Sciatic nerve (tissue), 2 donors: ENCODE results near the gene LDHB. TPM values are rescaled to one million over a fixed set of nuclear protein-coding genes. Genes with fewer than 3 reads are reported as not detected.
"Not testable (repeated sequence)": the region's sequence is repeated elsewhere in the genome, so short reads cannot be mapped to it uniquely, and the experiment has no call there.

Experiments
- ATAC-seq: fragments of 200-7000 bp; cut with Tn5 transposase; one replicate; pipeline ENCODE4 v1.9.1; 2020; ENCODE audit warnings: mild to moderate bottlenecking, moderate library complexity
- DNase-seq: peaks from one replicate; pipeline ENCODE4 v3.0.0-alpha.2; 2020; ENCODE audit warnings: low spot score
- intact Hi-C: fragments of 100-400 bp; cut with DNase I; formaldehyde crosslinking; loops from one replicate; pipeline ENCODE4 v1.14.2; 2022
- total RNA-seq: library from RNA; stranded (reverse); fragmentation: NEBNext Ultra II Directional; extraction: Animal tissue kit (Norgen Biotek cat#: 25700); gene quantifications from one replicate; pipeline ENCODE4 v1.2.1, GENCODE V29; 2021
- donor health status: DM: no; HTN: no; CAD: no.
- donor health status: DM: no; HTN: no; CAD: no.

LDHB gene
- 289 TPM for total RNA-seq

DNA sequence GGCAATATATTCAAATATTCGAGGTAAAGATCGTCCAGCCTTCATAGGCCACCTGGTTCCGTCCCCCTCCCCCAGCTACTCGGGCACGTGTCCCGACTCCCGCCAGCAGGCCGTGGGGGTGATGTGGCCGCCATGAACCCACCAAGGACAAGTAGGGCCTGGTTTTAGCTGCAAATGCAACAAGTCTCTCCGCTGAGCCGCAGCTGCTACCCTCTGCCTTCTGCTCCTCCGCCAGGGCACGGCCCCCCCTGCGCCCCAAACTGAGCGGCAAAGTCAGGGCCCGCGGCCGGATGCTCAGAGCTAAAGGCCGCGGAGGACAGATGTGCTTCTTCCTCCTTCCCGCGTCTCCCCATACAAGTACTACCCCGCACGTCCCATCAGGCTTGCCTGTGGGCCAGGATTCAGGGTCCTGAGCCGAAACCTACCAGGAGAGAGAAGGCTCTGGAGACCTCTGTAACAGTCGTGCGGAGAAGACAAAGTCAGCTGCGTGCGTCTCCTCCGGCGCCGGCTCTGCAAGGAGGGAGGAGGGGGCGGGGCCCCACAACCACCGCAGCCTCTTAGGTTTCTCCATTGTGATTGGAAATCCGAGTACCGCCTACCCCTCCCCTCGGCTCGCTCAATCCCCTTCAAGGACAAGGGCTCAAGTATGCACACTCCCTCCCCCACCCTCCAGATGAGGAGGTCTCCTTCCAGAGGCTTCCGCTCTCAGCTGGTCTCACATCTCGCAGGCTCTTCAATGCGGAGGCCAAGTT lies at the start of gene LDHB:
TSS of gene LDHB (minus strand) at position 517 of the 752 bp plus-strand sequence. CDS start 3,171 bp downstream, outside the sequence.
- DNase-seq (peak; percentile 95), ATAC-seq (peak; percentile 100)
- intact Hi-C loops: no loop called here

DNA sequence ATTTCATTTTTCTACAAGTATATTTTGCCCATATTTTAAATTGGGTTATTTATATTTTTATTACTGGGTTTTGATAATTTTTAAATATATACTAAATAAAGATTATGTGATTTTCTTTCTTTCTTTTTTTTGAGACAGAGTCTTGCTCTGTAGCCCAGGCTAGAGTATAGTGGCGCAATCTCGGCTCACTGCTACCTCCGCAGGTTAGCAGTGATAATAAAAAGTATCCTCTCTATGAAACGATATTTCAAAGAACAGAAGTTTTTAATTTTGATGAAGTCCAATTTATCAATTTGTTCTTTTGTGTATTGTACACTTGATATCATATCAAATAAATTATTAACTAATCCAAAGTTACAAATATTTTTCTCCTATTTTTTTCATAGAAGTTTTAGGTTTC lies 47.2 kb upstream of the LDHB start:
- intact Hi-C loops: no loop called here
- no peak for ATAC-seq
- no peak for DNase-seq

DNA sequence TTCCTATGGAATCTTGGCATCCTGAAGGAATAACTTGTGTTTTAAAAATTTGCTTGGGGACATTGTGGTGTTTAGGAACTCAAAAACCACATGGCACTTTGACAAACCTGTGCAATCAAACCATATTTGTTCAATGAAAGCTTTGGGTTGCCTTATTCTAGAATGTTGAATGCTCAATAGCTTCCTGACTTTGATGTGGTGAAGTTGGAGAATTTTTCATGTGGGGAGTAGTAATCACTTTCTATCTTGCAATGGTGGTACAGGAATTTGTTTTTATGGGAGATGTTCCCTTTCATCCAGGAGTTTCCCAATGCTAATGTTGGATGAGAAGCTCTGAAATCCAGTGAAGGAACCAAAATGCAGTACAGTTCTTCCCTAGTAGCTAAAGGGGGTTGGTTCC lies 42.2 kb upstream of the LDHB start:
- intact Hi-C loops: no loop called here
- DNase-seq (no peak), ATAC-seq (no peak)

DNA sequence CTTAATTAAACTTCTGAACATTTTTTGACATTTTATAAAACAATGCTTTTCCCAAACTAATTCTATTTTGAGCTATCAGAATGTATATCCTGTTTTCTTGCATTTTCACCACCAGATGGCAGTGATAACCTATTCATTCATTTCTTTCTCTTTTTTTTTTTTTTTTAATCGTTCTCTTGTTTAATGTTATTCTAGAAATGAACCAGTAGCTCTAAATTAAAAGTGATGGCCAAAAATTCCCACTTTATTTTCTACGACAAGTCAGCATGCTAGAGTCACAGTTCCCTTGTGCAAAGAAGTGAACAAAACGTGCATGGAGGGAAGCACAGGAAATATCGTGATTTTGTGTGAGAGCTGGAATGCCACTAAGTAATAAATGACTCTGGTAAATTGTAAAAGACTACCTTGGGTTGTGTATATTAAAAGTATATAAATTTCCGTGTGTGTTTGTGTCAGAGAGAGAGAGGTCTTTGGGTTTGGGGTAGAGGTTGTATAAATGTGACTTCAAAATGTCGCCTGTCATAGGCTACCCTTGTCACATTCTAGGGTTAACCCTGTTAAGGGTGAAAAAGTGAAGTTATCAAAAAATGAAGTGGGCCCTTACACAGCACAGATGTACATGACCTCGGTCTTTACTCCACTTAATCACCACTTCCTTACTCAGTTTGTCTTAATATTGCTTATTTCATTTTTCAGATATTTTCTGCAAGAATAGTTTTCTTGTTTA lies 40.4 kb upstream of the LDHB start:
- DNase-seq (no peak), ATAC-seq (no peak)
- intact Hi-C loops: no loop called here

DNA sequence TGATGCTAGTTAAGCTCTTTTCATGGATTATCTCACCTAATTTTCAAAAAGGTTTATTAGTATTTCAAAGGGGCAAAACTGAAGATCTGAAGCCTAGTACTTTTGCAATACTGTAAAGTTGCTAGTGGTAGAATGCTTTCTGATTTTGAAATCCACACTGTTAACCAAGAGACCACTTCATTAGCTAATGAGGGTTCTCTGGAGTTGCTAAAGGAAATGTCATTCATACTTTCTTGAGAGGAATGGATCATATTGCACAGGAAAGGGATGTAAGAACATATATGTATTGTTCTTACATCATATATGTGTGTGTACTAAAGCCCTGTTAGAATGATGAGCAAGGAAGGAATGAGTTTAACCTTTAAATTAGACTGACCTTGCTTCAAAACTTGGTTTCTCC lies 39.0 kb upstream of the LDHB start:
- no peak for ATAC-seq
- intact Hi-C loops: no loop called here

DNA sequence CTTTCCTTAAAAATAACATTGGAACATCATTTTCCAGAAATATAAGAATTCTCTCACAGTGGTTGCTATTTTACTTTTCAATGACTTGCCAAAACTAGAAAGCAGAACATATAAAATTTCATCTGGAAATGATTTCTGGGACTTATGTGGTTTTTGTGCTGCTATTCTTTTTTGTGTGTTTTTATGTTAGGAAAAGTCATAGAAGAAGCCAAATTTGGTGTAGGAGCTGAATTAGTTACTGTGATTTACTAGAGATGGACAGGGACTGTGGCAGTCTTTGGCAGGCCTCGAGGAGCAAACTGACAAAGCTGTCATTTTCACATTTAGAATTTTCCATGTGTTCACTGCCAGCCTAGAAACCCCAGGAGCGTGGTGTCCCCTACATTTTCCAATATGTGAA lies 38.3 kb upstream of the LDHB start:
- ATAC-seq: no peak
- intact Hi-C loops: no loop called here
- no peak for DNase-seq

More for the DNA sequence above, 39.0 kb upstream of the LDHB start:
- DNase-seq: no peak

DNA sequence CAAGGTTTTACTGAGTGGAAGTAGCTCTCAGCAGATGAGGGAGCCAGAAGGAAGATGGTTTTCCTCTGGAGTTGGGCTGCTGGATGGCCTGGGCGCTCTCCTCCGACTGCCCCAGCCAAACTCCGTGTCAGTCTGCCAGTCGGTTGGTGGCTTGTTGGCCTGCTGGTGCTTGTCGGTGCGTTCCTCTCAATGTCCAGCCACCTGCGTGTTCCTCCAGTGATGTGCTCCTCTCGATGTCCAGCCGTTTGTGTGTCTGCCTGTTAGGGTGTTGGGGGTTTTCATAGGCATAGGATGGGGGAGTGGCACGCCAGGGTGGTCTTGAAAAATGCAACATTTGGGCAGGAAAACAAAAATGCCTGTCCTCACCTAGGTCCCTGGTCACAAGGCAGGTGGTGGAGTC lies 37.0 kb upstream of the LDHB start:
- DNase-seq (no peak), ATAC-seq (no peak)
- intact Hi-C loops: no loop called here

DNA sequence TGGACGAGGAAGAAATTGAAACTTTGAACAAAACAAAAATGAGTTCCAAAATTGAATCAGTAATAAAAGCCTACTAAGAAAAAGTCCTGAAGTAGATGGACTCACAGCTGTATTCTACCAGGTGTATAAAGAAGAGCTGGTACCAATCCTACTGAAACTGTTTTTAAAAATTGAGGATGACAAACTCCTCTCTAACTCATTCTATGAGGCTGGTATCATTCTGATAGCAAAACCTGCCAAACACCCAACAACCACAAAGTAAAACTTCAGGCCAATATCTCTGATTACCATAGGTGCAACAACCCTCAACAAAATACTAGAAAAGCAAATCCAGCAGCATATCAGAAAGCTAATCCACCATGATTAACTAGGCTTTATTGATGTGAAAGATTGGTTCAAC lies 33.9 kb upstream of the LDHB start:
- intact Hi-C loops: no loop called here
- no peak for DNase-seq

DNA sequence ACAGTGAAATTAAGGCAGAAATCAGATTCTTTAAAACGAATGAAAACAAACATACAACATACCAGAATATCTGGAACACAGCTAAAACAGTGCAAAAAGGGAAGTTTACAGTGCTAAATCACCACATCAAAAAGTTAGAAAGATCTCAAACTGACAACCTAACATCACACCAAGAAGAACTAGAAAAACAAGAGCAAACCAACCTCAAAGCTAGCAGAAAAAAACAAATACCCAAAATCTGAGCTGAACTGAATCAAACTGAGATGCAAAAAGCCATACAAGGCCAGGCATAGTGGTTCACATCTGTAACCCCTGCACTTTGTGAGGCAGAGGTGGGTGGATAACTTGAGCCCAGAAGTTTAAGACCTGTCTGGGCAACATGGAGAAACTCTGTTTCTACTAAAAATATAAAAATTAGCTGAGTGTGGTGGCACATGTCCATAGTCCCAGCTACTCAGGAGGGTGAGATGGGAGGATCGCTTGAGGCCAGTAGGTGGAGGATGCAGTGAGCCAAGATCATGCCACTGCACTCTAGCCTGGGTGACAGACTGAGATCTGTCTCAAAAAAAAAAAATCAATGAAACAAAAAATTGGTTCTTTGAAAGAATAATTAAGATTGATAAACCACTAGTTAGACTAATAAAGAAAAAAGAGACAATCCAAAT lies 33.2 kb upstream of the LDHB start:
- DNase-seq (no peak), ATAC-seq (no peak)
- intact Hi-C loops: no loop called here

More for the DNA sequence above, 33.9 kb upstream of the LDHB start:
- ATAC-seq: no peak

DNA sequence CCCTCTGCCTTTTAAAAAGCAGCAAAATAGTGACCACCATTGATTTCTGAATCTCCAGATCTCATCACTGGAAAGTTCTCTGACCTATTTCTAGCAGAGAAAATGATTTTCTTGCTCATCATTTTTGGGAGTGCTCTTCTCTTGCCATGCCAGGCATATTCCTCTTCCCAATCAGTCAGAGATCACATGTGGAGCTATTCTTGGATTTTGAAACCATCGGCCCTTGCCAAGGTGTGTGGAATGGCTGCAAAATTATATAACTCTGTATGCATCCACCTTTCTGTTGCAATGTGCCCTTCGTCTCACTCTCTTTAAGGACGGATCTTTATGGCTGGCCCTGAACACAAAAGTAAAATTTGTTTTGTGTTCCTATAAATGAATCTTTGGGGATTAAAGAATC lies 25.5 kb upstream of the LDHB start:
- intact Hi-C loops: no loop called here
- ATAC-seq: peak; percentile 49
- no peak for DNase-seq

DNA sequence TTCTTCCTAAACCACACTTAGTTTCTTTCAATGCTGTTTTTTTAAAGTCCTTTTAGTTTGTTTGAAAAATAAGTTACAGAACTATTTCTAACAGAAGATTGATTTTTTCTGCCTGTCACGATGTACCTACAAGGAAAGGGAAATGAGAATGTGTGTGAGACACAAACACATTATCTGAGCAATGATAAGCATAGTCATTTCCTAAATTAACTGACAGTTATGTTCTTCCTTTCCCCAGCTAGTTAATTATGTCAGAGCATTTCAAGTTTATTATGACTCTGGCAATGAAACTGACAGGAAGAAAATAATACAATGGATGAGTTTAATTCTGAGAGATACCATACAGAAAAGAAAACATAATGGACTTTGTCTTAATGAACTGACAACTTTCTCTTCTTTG lies 21.3 kb upstream of the LDHB start:
- ATAC-seq: no peak
- no peak for DNase-seq
- intact Hi-C loops: no loop called here

DNA sequence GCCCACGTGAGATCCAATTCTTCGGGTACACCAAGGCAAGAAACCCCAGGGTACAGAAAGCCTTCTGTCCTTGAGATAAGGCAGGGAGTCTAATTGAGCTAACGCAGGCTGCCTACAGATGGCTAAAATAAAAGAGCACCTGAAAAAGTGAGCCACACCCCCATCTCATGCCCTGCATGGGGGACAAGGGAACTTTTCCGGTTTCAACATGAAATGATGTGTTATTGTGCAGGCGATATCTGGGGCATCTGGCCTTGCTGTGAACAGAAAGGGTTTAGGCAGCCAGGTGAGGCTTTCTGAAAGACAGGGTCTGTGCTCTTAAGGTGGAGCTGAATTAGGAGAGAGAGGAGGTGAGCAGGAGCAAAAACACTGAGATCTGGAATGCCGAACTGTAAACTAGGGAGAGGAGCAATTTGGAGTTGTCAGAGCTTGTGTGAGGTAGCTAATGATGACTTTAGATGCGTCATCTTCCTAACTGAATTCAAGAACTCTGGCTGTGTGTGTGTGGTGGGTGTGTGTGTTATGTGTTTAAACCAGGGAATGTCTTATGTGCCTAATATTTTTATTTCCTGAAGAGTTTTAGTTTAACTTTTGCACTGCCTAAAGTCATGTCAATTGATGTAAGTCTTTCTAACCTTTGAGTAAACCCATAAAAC lies 20.1 kb upstream of the LDHB start:
- ATAC-seq: no peak

DNA sequence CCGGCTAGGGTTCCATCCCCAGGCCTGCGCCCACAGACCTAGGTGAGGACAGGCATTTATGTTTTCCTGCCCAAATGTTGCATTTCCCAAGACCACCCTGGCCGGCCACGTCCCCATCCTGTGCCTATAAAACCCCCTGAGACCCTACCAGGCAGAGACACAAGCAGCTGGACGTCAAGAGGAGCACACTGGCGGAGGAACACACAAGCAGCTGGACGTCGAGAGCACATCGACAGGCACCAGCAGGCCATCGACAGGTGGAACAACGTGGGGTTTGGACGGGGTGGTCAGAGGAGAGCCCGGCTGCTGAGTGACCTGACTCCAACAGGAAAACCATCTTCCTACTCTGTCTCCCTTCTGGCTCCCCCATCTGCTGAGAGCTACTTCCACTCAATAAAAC lies 19.6 kb upstream of the LDHB start:
- intact Hi-C loops: no loop called here
- ATAC-seq (no peak), DNase-seq (no peak)

More for the DNA sequence above, 20.1 kb upstream of the LDHB start:
- no peak for DNase-seq
- intact Hi-C loops: no loop called here

DNA sequence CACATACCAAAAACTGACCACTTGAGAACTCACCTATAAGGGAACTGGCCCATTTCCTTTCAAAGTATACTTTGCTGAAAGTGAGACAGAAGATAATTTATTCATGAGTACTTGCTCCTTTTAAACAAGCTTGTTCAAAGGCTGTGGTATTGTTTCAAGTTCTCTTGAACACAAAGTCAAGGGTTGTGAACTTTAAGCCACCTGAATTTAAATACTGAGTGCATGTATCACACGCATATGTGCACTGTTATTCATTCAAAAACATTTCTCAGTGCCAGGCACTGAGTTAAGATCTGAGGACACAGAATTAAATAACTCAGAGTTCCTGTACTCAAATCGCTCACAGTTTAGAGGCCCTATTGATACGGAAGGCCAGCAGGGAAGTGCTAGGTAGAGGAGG lies 19.1 kb upstream of the LDHB start:
- no peak for ATAC-seq
- DNase-seq: no peak
- intact Hi-C loops: no loop called here

DNA sequence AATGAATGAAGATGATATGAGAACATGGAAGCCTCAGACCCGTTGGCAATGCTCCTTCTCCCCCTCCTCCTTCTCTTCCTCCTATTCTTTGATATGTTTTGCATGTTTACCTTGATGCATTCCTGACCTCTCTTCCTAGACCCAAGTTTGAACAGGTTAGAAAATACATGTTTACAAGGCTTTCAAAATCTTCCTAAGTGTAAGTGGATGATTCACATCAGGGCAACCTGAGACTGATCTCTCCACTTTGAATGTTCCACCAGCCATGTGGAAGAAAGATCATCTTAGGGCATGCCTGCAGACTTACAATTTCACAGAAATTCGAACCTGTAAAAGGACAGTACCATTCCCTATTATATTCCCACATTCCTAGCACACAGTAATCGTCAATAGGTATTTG lies 18.0 kb upstream of the LDHB start:
- ATAC-seq: no peak
- no peak for DNase-seq
- intact Hi-C loops: no loop called here

DNA sequence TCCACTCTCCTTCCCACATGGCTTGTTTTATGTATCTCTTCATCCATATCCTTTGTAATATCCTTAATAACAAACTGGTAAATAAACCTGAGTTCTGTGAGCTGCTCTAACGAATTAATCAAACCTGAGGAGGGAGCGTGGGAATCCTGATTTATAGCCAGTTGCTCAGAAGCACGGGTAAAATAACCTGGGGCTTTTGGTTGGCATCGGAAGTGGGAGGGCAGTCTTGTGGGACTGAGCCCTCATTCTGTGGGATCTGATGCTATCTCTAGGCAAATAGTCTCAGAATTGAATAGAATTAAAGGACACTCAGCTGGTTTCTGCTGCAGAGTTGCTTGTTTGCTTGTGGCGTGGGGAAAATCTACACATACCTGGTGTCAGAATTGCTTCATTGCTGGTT lies 17.5 kb upstream of the LDHB start:
- intact Hi-C loops: no loop called here
- ATAC-seq (no peak), DNase-seq (no peak)

DNA sequence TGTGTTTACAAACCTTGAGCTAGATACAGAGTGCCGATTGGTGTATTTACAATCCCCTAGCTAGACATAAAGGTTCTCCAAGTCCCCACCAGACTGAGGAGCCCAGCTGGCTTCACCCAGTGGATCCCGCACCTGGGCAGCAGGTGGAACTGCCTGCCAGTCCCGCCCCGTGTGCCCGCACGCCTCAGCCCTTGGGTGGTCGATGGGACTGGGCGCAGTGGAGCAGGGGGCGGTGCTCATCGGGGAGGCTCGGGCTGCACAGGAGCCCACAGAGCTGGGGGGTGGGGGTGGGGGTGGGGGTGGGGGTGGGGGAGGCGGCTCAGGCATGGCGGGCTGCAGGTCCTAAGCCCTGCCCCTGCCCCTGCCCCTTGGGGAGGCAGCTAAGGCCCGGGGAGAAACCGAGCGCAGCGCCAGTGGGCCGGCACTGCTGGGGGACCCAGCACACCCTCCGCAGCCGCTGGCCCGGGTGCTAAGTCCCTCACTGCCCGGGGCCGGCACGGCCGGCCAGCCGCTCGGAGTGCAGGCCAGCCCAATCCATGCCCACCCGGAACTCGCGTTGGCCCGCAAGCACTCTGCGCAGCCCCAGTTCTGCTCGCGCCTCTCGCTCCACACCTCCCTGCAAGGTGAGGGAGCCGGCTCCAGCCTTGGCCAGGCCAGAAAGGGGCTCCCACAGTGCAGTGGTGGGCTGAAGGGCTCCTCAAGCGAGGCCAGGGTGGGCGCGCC lies 16.3 kb upstream of the LDHB start:
- ATAC-seq, DNase-seq, intact Hi-C loops: not testable (repeated sequence)

DNA sequence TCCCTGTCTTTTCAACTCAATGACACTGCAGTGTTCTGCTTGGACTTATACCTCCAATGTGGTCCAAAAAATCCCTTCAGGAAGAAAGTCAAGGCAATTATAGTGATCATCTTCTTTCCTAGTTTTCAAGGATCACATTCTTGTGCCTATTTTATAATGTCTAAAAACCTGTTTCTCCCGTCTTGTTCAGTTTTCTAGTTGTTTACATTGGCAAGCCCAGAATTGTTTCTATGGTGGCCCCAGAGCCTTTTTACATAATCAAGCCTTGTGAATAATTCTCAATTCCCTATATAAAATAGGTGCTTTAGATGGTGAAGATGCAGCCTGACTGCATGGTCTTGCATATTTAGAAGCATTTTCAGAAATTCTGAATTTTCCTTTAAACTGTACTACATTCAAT lies 14.5 kb upstream of the LDHB start:
- no peak for ATAC-seq
- intact Hi-C loops: no loop called here
- DNase-seq: no peak

DNA sequence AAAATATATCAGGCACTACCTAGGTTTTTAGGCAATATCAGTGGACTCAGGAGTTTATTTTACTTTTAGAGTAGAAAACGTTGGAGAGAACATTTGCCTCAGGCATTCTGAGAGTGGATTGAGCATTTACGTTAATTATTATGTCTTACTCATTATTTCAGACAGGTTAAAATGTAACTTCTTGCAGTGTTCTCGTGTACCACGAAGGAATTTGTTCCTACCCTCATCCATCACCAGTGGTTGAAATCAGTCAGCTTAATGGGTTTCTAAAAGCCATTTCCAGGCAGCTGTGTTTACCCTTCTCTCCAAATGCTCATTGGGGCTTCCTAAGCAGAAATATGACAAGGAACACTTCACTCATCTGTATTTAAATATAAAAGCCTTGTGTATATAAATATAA lies 9.1 kb upstream of the LDHB start:
- no peak for DNase-seq
- no peak for ATAC-seq

More for the DNA sequence above, 9.1 kb upstream of the LDHB start:
- intact Hi-C loops: no loop called here
